NT2/D1 (cell line): Measurements from ENCODE around the gene KCNJ9.

ENCODE experiments used
- DNase-seq: peaks from one replicate; pipeline ENCODE4 v3.0.0-alpha.2; 2011; ENCODE audit warnings: low read depth, low spot score
- H3K27me3 ChIP-seq: 2 replicates; pipeline ENCODE4 v1.6.0; 2011; ENCODE audit warnings: mild to moderate bottlenecking; ENCODE audit not compliant: insufficient read length, insufficient read depth
- H3K36me3 ChIP-seq: 2 replicates; pipeline ENCODE4 v1.6.1; 2011; ENCODE audit warnings: mild to moderate bottlenecking, low read length, mixed read lengths; ENCODE audit not compliant: insufficient read depth, insufficient read length
- H3K4me1 ChIP-seq: 2 replicates; pipeline ENCODE4 v1.5.1; 2011; ENCODE audit not compliant: insufficient read depth, insufficient read length
- H3K4me3 ChIP-seq: 2 replicates; pipeline ENCODE4 v1.5.1; 2011; ENCODE audit warnings: low read depth; ENCODE audit not compliant: insufficient read length
- H3K9ac ChIP-seq: 2 replicates; pipeline ENCODE4 v1.6.0; 2011; ENCODE audit warnings: low read depth; ENCODE audit not compliant: insufficient read length
- H3K9me3 ChIP-seq: 2 replicates; pipeline ENCODE4 v1.5.1; 2011; ENCODE audit warnings: mild to moderate bottlenecking, low read length; ENCODE audit not compliant: insufficient read depth
- SUZ12 ChIP-seq: IDR thresholded peaks from 2 replicates; pipeline ENCODE4 v1.6.1; 2011; ENCODE audit not compliant: insufficient read length, insufficient read depth; ENCODE audit errors: extremely low read depth
- YY1 ChIP-seq: IDR thresholded peaks from 2 replicates; pipeline ENCODE4 v1.6.1; 2011; ENCODE audit not compliant: insufficient read length, insufficient read depth
- ZNF274 ChIP-seq: IDR thresholded peaks from 2 replicates; pipeline ENCODE4 v1.6.1; 2011; ENCODE audit warnings: mild to moderate bottlenecking, low read depth, low read length

KCNJ9 gene

DNA sequence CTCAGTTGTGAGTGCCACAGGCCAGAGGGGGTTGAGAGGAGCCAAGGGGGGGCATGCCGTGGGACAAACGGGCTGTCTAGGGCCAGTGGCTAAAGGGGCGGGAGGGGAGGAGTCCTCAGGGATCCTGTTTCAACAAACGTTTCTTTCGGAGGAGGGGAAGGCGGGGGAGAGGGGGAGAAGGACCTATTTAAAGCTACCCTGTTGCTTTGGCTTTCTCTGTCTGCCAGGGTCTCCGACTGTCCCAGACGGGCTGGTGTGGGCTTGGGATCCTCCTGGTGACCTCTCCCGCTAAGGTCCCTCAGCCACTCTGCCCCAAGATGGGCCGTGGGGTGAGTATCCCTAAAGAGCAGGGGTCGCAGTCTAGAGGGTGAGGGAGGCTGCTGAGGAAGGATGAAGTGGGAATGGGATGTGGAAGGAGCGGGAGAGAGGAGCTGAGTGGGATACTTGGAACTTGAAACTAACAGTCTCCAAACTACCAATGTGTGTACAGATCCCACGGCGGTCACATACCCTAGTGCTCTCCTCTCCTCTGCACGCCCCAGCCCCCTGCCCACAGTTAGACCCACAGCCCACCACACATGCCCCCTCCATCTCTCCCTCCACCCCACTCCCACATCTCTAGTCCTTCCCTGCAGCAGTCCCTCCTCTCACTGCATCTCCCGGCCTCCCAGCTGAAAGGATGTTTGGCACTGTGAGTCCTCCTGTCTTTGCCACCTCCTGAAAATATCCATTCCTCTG is 34.4 kb downstream of the KCNJ9 start, which contains the start of gene ATP1A2:
TSS of gene ATP1A2 (plus strand) at position 215 of the 738 bp plus-strand sequence. CDS start at position 318, 103 bp downstream.
- no peak for TF ChIP-seq ZNF274
- TF ChIP-seq YY1: no peak
- TF ChIP-seq SUZ12: no peak
- H3K9ac ChIP-seq: peak within 1 kb of the TSS; percentile 82
- no peak for DNase-seq
- peak within 1 kb of the TSS; percentile 49 for H3K4me3 ChIP-seq
- no peaks in the 10 kb centered on the region for H3K27me3 ChIP-seq
- peaks cover 14% of the 10 kb centered on the region for H3K36me3 ChIP-seq
- H3K4me1 ChIP-seq: peaks cover 35% of the 10 kb centered on the region
- H3K9me3 ChIP-seq: no peaks in the 10 kb centered on the region

DNA sequence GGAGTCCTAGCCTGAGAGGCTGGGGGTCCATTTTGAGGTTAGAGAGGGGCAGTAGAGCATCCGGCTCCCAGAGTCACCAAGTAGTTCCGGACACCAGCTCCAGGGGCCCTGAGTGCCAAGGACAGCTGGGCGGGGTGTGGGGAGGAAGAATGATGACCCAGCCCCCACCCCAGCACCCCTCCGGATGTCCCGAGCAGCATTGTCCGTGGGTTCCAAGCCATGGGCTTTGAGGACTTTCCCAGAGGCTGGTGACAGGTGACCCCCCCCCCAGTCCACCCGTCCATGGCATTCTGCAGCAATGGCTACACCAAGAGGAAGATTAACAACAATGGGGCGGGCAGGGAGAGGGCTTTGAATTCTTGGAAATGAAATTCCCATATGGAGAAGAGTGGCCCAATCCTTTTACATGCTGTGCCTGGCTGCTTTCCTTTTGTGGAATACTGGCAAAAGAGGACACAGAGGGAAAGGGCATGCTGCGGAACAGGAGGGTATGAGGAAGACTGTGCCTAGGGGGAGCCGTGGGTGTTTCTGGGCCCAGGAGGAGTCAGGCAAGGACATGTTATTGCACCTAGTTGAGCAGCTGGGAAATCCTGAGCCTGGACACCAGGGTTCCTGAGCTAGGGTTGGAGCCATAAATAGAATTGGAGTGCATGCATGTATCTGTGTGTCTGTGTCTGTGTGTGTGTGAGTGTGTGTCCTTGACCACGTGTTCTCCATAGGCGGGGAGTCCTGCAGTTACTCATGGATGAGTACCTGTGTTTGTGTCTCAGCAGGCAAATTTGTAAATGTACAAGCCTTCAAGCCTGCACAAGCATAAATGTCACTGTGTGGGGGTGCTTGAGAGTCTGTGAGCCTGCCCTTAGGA is 35.2 kb downstream of the KCNJ9 start:
- no peak for DNase-seq
- Histone ChIP-seq H3K9ac (peak overlapping the region; percentile 82), H3K27me3 (no peaks in the 10 kb centered on the region), H3K4me1 (peaks cover 35% of the 10 kb centered on the region), H3K36me3 (peaks cover 22% of the 10 kb centered on the region), H3K9me3 (no peaks in the 10 kb centered on the region), H3K4me3 (peak overlapping the region; percentile 49)
- TF ChIP-seq SUZ12 (no peak), YY1 (no peak), ZNF274 (no peak)

DNA sequence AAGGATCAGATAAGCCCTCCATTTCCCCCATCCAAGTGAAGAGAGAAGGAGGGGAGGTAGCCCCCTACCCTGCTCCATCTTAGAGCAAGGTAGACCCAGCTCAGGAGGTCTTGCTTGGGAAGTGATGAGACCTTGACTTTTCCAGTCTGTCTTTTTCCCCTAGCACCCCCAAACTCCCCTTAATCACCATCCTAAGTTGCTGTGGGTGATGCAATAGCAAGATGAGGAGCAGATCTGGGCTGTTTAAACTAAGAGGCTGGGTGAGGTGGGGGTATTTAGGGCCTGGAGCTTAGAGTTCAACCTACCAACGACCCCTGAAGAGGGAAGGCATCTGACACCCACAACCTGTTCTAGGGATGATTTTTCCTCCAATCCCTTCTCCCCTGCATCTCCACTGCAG is 36.0 kb downstream of the KCNJ9 start:
- H3K36me3 ChIP-seq: peaks cover 29% of the 10 kb centered on the region
- peak overlapping the region; percentile 38 for H3K9ac ChIP-seq
- no peak for DNase-seq
- H3K4me3 ChIP-seq: peak overlapping the region; percentile 49
- TF ChIP-seq SUZ12: no peak
- TF ChIP-seq ZNF274: no peak
- TF ChIP-seq YY1: no peak
- H3K9me3 ChIP-seq: no peaks in the 10 kb centered on the region
- no peaks in the 10 kb centered on the region for H3K27me3 ChIP-seq
- peaks cover 35% of the 10 kb centered on the region for H3K4me1 ChIP-seq

DNA sequence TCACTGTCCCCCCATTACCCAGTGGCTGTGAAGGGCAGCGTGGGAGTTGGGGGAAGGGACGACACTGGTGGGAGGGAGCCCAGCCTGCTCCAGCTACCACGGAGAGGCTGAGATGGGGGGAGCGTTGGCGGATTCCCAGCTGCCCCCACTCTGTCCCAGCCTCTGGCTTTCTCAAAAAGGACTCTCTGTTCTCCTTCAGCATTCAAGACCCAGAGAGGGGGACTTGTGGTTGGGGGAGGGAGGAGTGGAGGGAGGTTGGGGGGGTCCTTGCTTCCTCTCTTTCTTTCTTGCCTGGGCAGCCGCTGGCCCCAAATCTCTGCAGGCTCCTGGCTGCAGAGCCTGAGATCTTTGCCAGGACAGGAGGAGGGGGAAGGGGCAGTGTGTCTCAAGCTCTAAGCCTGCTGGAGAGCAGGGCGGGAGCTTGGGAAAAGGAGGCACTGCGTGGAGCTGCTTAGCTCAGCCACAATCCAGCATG is 36.4 kb downstream of the KCNJ9 start:
- Histone ChIP-seq H3K4me1 (peaks cover 30% of the 10 kb centered on the region), H3K9ac (peak overlapping the region; percentile 38), H3K4me3 (peak overlapping the region; percentile 49), H3K27me3 (no peaks in the 10 kb centered on the region), H3K36me3 (peaks cover 33% of the 10 kb centered on the region), H3K9me3 (no peaks in the 10 kb centered on the region)
- DNase-seq: no peak
- no peak for TF ChIP-seq ZNF274
- no peak for TF ChIP-seq YY1

DNA sequence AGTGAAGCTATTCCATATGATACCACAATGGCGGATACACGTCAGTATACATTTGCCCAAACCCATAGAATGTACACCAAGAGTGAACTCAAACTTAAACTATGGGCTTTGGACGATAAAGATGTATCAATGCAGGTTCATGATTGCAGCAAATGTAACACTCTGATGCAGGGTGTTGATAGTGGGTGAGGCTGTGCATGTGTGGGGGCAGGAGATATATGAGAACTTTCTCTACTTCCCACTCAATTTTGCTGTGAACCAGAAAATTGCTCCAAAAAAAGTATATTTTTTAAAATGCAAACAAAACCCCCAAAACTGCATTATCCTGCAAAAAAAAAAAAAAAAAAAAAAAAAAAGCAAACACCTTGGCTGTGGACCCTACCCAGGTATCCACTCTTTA is 37.6 kb downstream of the KCNJ9 start:
- Histone ChIP-seq H3K9me3 (no peaks in the 10 kb centered on the region), H3K36me3 (peaks cover 44% of the 10 kb centered on the region), H3K9ac (no peak overlapping the region), H3K27me3 (no peaks in the 10 kb centered on the region), H3K4me3 (no peak overlapping the region), H3K4me1 (peaks cover 25% of the 10 kb centered on the region)
- TF ChIP-seq YY1 (no peak), ZNF274 (no peak), SUZ12 (no peak)
- DNase-seq: no peak

DNA sequence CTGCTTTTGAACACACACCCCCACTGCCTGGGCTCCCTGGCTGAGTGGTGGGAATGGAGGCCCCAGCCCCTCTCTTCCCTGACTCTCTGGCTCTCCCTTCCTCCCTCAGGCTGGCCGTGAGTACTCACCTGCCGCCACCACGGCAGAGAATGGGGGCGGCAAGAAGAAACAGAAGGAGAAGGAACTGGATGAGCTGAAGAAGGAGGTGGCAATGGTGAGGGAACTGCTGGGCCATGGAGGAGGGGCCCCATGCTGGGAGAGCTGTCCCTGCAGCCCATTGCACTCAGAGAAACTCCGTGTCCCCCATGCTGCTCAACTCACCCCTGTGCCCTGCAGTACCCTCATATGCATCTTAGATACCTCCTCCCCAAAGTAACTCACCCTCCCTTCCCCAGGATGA is 39.5 kb downstream of the KCNJ9 start:
- Histone ChIP-seq H3K36me3 (peaks cover 63% of the 10 kb centered on the region), H3K4me1 (peaks cover 11% of the 10 kb centered on the region), H3K27me3 (no peaks in the 10 kb centered on the region), H3K9ac (no peak overlapping the region), H3K4me3 (no peak overlapping the region), H3K9me3 (no peaks in the 10 kb centered on the region)
- TF ChIP-seq SUZ12 (no peak), YY1 (no peak), ZNF274 (no peak)
- DNase-seq: no peak

DNA sequence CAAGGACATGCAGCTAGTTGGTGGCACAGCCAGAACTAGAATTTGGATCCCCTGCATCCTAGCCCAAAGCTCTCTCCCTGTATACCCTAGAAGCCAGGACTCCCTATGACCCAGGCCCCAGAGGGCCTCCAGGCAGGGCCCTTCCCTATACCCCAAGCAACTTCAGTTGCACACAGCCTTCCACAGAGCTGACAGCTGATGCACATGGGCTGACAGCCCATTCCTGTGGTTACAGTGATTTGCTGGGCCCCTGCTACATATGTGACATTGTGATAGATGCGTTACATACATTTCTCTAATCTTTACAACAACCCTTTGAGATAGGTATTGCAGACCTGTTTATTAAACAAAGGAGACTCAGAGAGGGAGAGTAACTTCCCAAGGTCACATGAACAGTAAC is 40.0 kb downstream of the KCNJ9 start:
- Histone ChIP-seq H3K9me3 (no peaks in the 10 kb centered on the region), H3K27me3 (no peaks in the 10 kb centered on the region), H3K4me1 (peaks cover 11% of the 10 kb centered on the region), H3K36me3 (peaks cover 69% of the 10 kb centered on the region), H3K9ac (no peak overlapping the region), H3K4me3 (no peak overlapping the region)
- TF ChIP-seq SUZ12 (no peak), ZNF274 (no peak), YY1 (no peak)
- no peak for DNase-seq
